HG03575 (cell line): ENCODE data around the gene SDK1.

Experiments
- ATAC-seq: cut with Tn5 transposase; IDR thresholded peaks from one replicate; pipeline ENCODE4 v1.9.1; 2021; ENCODE audit not compliant: unreplicated experiment, insufficient number of reproducible peaks, low FRiP score; ENCODE audit errors: extremely low read depth

The SDK1 gene

GRCh38 chr7:3992841-3993240 lies 691.8 kb downstream of the SDK1 start:
- no peak for ATAC-seq

- ATAC-seq, result no peak
These were observed 693.7 kb downstream of the SDK1 start for GRCh38 chr7:3994764-3995163.

- ATAC-seq, result no peak
These were observed 694.1 kb downstream of the SDK1 start for GRCh38 chr7:3995187-3995586.

GRCh38 chr7:3998060-3998459 lies 697.0 kb downstream of the SDK1 start:
- ATAC-seq, result no peak

- no peak for ATAC-seq
These were observed 699.1 kb downstream of the SDK1 start for GRCh38 chr7:4000139-4000538.

- no peak for ATAC-seq
These were observed 699.9 kb downstream of the SDK1 start for GRCh38 chr7:4000934-4001333.

GRCh38 chr7:4001742-4002141 lies 700.7 kb downstream of the SDK1 start:
- no peak for ATAC-seq

- ATAC-seq, result no peak
These were observed 702.5 kb downstream of the SDK1 start for GRCh38 chr7:4003503-4003902.

- ATAC-seq, result no peak
These were observed 705.6 kb downstream of the SDK1 start for GRCh38 chr7:4006687-4007086.

- ATAC-seq, result no peak
These were observed 708.4 kb downstream of the SDK1 start for GRCh38 chr7:4009211-4010060.

GRCh38 chr7:4010061-4010605 lies 709.1 kb downstream of the SDK1 start:
- no peak for ATAC-seq

GRCh38 chr7:4010923-4011656 lies 710.0 kb downstream of the SDK1 start:
- ATAC-seq, result no peak

- no peak for ATAC-seq
These were observed 712.7 kb downstream of the SDK1 start for GRCh38 chr7:4013793-4014192.

GRCh38 chr7:4014346-4015050 lies 713.4 kb downstream of the SDK1 start:
- ATAC-seq, result no peak

- no peak for ATAC-seq
These were observed 714.3 kb downstream of the SDK1 start for GRCh38 chr7:4015371-4015770.

- no peak for ATAC-seq
These were observed 714.9 kb downstream of the SDK1 start for GRCh38 chr7:4015996-4016395.

- ATAC-seq, result no peak
These were observed 716.0 kb downstream of the SDK1 start for GRCh38 chr7:4017081-4017480.

- ATAC-seq, result no peak
These were observed 716.7 kb downstream of the SDK1 start for GRCh38 chr7:4017785-4018184.

- no peak for ATAC-seq
These were observed 717.7 kb downstream of the SDK1 start for GRCh38 chr7:4018601-4019316.
